NCI-H82 (cell line): Measurements from ENCODE around the gene TLR1.
A peak's percentile ranks its signal among the peaks of the same experiment; 100 is the strongest.
"Not testable (repeated sequence)": the region's sequence is repeated elsewhere in the genome, so short reads cannot be mapped to it uniquely, and the experiment has no call there.

Experiments
- DNase-seq: peaks from one replicate; lab custom pipeline; 2025; lab: John Stamatoyannopoulos, UW

The TLR1 gene

GRCh38 chr4:38806251-38806650 is 1.7 kb upstream of the TLR1 start:
- not testable (repeated sequence) for DNase-seq

GRCh38 chr4:38805530-38806145 is 1.0 kb upstream of the TLR1 start:
- no peak for DNase-seq

- DNase-seq, result no peak
Measured at GRCh38 chr4:38803833-38804653, 548 bp downstream of the TLR1 start.

- no peak for DNase-seq
Measured at GRCh38 chr4:38802561-38803355, 1.8 kb downstream of the TLR1 start.

GRCh38 chr4:38800961-38801450 is 3.6 kb downstream of the TLR1 start:
- DNase-seq, result no peak

GRCh38 chr4:38800366-38800765 is 4.2 kb downstream of the TLR1 start:
- no peak for DNase-seq

- no peak for DNase-seq
Measured at GRCh38 chr4:38795087-38795486, 9.5 kb downstream of the TLR1 start.

GRCh38 chr4:38794051-38794450 is 10.5 kb downstream of the TLR1 start:
- DNase-seq, result no peak

GRCh38 chr4:38791010-38791409 is 13.6 kb downstream of the TLR1 start:
- DNase-seq, result no peak

- no peak for DNase-seq
Measured at GRCh38 chr4:38788317-38788716, 16.3 kb downstream of the TLR1 start.

GRCh38 chr4:38787693-38788092 is 16.9 kb downstream of the TLR1 start:
- no peak for DNase-seq

GRCh38 chr4:38785901-38786402 is 18.6 kb downstream of the TLR1 start:
- DNase-seq, result no peak

- no peak for DNase-seq
Measured at GRCh38 chr4:38785041-38785790, 19.4 kb downstream of the TLR1 start.

GRCh38 chr4:38784141-38784540 is 20.4 kb downstream of the TLR1 start:
- no peak for DNase-seq

GRCh38 chr4:38783109-38783460 is 21.5 kb downstream of the TLR1 start:
- DNase-seq, result no peak

- peak; percentile 60 for DNase-seq
Measured at GRCh38 chr4:38782452-38783108, 22.0 kb downstream of the TLR1 start, which contains the start of gene TLR10. TSS of gene TLR10 (minus strand) at chr4:38782990. CDS start at chr4:38775590, 7,400 bp downstream.

- DNase-seq, result no peak
Measured at GRCh38 chr4:38781854-38782261, 22.7 kb downstream of the TLR1 start.

- DNase-seq, result no peak
Measured at GRCh38 chr4:38780833-38781484, 23.6 kb downstream of the TLR1 start.

GRCh38 chr4:38779790-38780189 is 24.8 kb downstream of the TLR1 start:
- DNase-seq, result no peak

- DNase-seq, result not testable (repeated sequence)
Measured at GRCh38 chr4:38777925-38778324, 26.7 kb downstream of the TLR1 start.

GRCh38 chr4:38775326-38775725 is 29.3 kb downstream of the TLR1 start:
- no peak for DNase-seq
